GM12878 (cell line): ENCODE measurements around the gene PDE8B. TPM values are rescaled to one million over a fixed set of nuclear protein-coding genes. Genes with fewer than 3 reads are reported as not detected.

Experiments
- ATAC-seq: fragments of 200-7000 bp; cut with Tn5 transposase; 3 replicates; pipeline ENCODE4 v1.9.1; 2020; ENCODE audit warnings: mild to moderate bottlenecking, moderate library complexity
- BruUV-seq: library from RNA; stranded (reverse); fragments of 400-500 nt; replicated peaks from 2 replicates; lab custom pipeline; 2021; lab: Mats Ljungman, UMichigan
- CTCF ChIA-PET: fragments of 300-600 bp; sonication (Branson Sonifier 250); formaldehyde crosslinking; extraction: SDS; loops from one replicate; lab custom pipeline; 2021; ENCODE audit warnings: inconsistent platforms; lab: Yijun Ruan, JAX
- POLR2A ChIA-PET: fragments of 350-600 bp; formaldehyde crosslinking; extraction: SDS; loops from one replicate; lab custom pipeline; 2021; ENCODE audit warnings: inconsistent platforms; lab: Charles Lee
- RAD21 ChIA-PET: fragments of 300-600 bp; sonication (Branson Sonifier 250); formaldehyde crosslinking; loops from one replicate; lab custom pipeline; 2023; ENCODE audit warnings: antibody characterized with exemption; ENCODE audit not compliant: unreplicated experiment; lab: Charles Lee
- SMC1A ChIA-PET: fragments of 300-600 bp; sonication (Branson Sonifier 250); formaldehyde crosslinking; loops from one replicate; lab custom pipeline; 2023; ENCODE audit not compliant: unreplicated experiment, uncharacterized antibody; lab: Charles Lee
- DNase-seq: peaks from one replicate; pipeline ENCODE4 v3.0.0-alpha.2; 2011; ENCODE audit warnings: low read depth, low spot score
- FAIRE-seq: peaks from 3 replicates; lab custom pipeline; 2011; peaks lifted over from hg19 to GRCh38; lab: Jason Lieb, UNC
- H2AFZ ChIP-seq: 2 replicates; pipeline ENCODE4 v1.6.0; 2011; ENCODE audit warnings: low read depth, low read length, control low read depth; ENCODE audit not compliant: control insufficient read depth
- H3K27ac ChIP-seq: 2 replicates; pipeline ENCODE4 v1.5.1; 2011; ENCODE audit warnings: control low read depth; ENCODE audit not compliant: control insufficient read depth, insufficient read depth
- H3K27me3 ChIP-seq, 2 experiments: replicated peaks in 1 of 2; 2 replicates each; pipeline versions ENCODE4 v1.6.0 to v1.6.1; 2011; ENCODE audit warnings: low read length in 1 of 2; ENCODE audit not compliant: control insufficient read depth in 2 of 2, insufficient read depth in 2 of 2
- H3K36me3 ChIP-seq, 2 experiments: 2 replicates each; pipeline ENCODE4 v1.5.1; 2011; ENCODE audit warnings: low read length in 1 of 2; ENCODE audit not compliant: control insufficient read depth in 2 of 2, insufficient read depth in 2 of 2
- H3K4me1 ChIP-seq: 2 replicates; pipeline ENCODE4 v1.6.1; 2011; ENCODE audit warnings: mild to moderate bottlenecking, low read length, moderate library complexity, mixed read lengths; ENCODE audit not compliant: control insufficient read depth, insufficient read depth
- H3K4me2 ChIP-seq: 2 replicates; pipeline ENCODE4 v1.6.0; 2011; ENCODE audit warnings: control low read depth; ENCODE audit not compliant: control insufficient read depth, insufficient read depth
- H3K4me3 ChIP-seq: fragments of 200-600 bp; sonication (generic); 2 replicates; pipeline ENCODE4 v1.5.1; 2016
- H3K79me2 ChIP-seq: 2 replicates; pipeline ENCODE4 v1.6.0; 2011; ENCODE audit warnings: low read length; ENCODE audit not compliant: control insufficient read depth, insufficient read depth
- H3K9ac ChIP-seq: 2 replicates; pipeline ENCODE4 v1.8.0; 2011; ENCODE audit warnings: low read length, control low read depth, mixed read lengths; ENCODE audit not compliant: control insufficient read depth, insufficient read depth
- H3K9me3 ChIP-seq: replicated peaks from 3 replicates; pipeline ENCODE4 v1.5.1; 2011; ENCODE audit warnings: mild to moderate bottlenecking, low read length; ENCODE audit not compliant: control insufficient read depth, insufficient read depth
- H4K20me1 ChIP-seq: 2 replicates; pipeline ENCODE4 v1.6.0; 2011; ENCODE audit not compliant: control insufficient read depth, insufficient read depth
- ATF7 ChIP-seq: fragments of 450-650 bp; IDR thresholded peaks from 2 replicates; pipeline ENCODE4 v1.6.1; 2016; ENCODE audit warnings: low read depth, mild to moderate bottlenecking
- CTCF ChIP-seq, 3 experiments: IDR thresholded peaks in 2 of 3; conservative IDR thresholded peaks in 1 of 3; 2 replicates each; pipeline ENCODE4 v1.5.1; 2011; ENCODE audit warnings: low read depth in 3 of 3, low read length in 3 of 3, mild to moderate bottlenecking in 3 of 3, control low read depth in 2 of 3, moderate library complexity in 2 of 3, inconsistent platforms in 1 of 3, mixed read lengths in 1 of 3; ENCODE audit not compliant: control insufficient read depth in 2 of 3, insufficient read depth in 1 of 3; ENCODE audit errors: extremely low read depth in 1 of 3
- HDAC2 ChIP-seq: fragments of 200-600 bp; sonication (generic); IDR thresholded peaks from 2 replicates; pipeline ENCODE4 v1.6.1; 2017
- NFIC ChIP-seq: IDR thresholded peaks from 2 replicates; pipeline ENCODE4 v1.6.1; 2012; ENCODE audit warnings: low read depth, mild to moderate bottlenecking, inconsistent platforms, low read length, moderate library complexity
- USF1 ChIP-seq: IDR thresholded peaks from 2 replicates; pipeline ENCODE4 v1.6.1; 2011; ENCODE audit warnings: borderline replicate concordance, low read depth, mild to moderate bottlenecking, moderate library complexity, mixed read lengths, low read length; ENCODE audit not compliant: insufficient read depth; ENCODE audit errors: extremely low read length
- WRNIP1 ChIP-seq: IDR thresholded peaks from 2 replicates; pipeline ENCODE4 v1.6.1; 2011; ENCODE audit warnings: low read depth, low read length, improper control_type of control experiment, borderline replicate concordance
- ZBTB33 ChIP-seq: fragments of 450-650 bp; IDR thresholded peaks from 2 replicates; pipeline ENCODE4 v1.6.1; 2017; ENCODE audit warnings: mild to moderate bottlenecking
- ZNF274 ChIP-seq: IDR thresholded peaks from one replicate; pipeline ENCODE4 v1.8.0; 2011; ENCODE audit not compliant: insufficient read length, insufficient read depth
- WGBS: methylation state at CpG from one replicate; pipeline ENCODE4 v1.1.6; 2016; ENCODE audit warnings: low lambda C conversion rate; ENCODE audit not compliant: insufficient replicate concordance, insufficient coverage; ENCODE audit errors: missing lambda C conversion rate; 5-methylcytosine and 5-hydroxymethylcytosine counted together
- in situ Hi-C: fragments of 300-500 bp; cut with MboI; formaldehyde crosslinking; loops from 9 replicates; pipeline ENCODE4 v1.14.3; 2018; ENCODE audit warnings: mixed read lengths
- intact Hi-C: fragments of 100-400 bp; cut with micrococcal nuclease; formaldehyde crosslinking; loops from one replicate; pipeline ENCODE4 v1.14.2; 2022; ENCODE audit not compliant: unreplicated experiment
- polyA plus RNA-seq, 11 experiments: library from polyadenylated mRNA; depleted of rRNA in 4 of 11; unstranded in 6 of 11; stranded (reverse) in 5 of 11; fragments of >200 nt; fragmentation: Nextera tagmentation in 4 of 11; fragmentation: Illumina TruSeq in 1 of 11; extraction: Ambion mirVana in 4 of 11; extraction: Trizol in 1 of 11; gene quantifications; 1 replicate in 1 of 11; 2 replicates in 10 of 11; pipeline versions ENCODE4 v1.2.1 to v1.2.3, GENCODE V29; 2011 to 2016; ENCODE audit warnings: inconsistent platforms in 2 of 11, missing spikeins in 2 of 11, low read depth in 1 of 11
- total RNA-seq, 4 experiments: library from RNA; depleted of rRNA in 3 of 4; stranded (reverse); fragments of >200 nt in 3 of 4; fragmentation: Illumina TruSeq in 1 of 4; extraction: Trizol in 1 of 4; gene quantifications; 2 replicates each; pipeline versions ENCODE4 v1.2.1 to v1.2.3, GENCODE V29; 2013 to 2021

Gene PDE8B
- total and polyA plus RNA-seq, 10 of the 15 experiments (the other 5 are each of a cell fraction or from before 2014, with no cell fraction given) = 0.03 to 0.44 (median 0.20) TPM; not detected in 3

- TF ChIP-seq ZBTB33 (no peak), ZNF274 (no peak), USF1 (no peak), HDAC2 (no peak), ATF7 (no peak), WRNIP1 (no peak)
Observed at GRCh38 chr5:77360973-77361372, 150.5 kb downstream of the PDE8B start (continued).

GRCh38 chr5:77366717-77367500, 156.4 kb downstream of the PDE8B start:
- in situ Hi-C loops (no loop called here), intact Hi-C loops (no loop called here)
- ATAC-seq (peak; percentile 39; the same call in 1 of the 3 replicates), DNase-seq (no peak), FAIRE-seq (peak; percentile 35)
- no peaks in the 10 kb centered on the region for H4K20me1 ChIP-seq
- ChIA-PET SMC1A (interaction anchor here (1.0 to 2.6 kb wide), 5 partner anchors 10 to 44 kb away, joined by 3 to 9 read pairs (median 4); no protein-coding TSS in a partner anchor), RAD21 (interaction anchor here (0.7 kb wide), 1 partner anchor 47 kb away, joined by 3 read pairs; no protein-coding TSS in a partner anchor), POLR2A (no interaction called here), CTCF (no interaction called here)
- no peak overlapping the region for H3K4me2 ChIP-seq
- no peaks in the 10 kb centered on the region for H3K27me3 ChIP-seq
- no peak overlapping the region; the same call in 1 of the 2 replicates for H2AFZ ChIP-seq
- H3K4me3 ChIP-seq = no peak overlapping the region
- H3K36me3 ChIP-seq = no peaks in the 10 kb centered on the region
- H3K9me3 ChIP-seq = no peaks in the 10 kb centered on the region
- BruUV-seq = no TSS peak
- H3K79me2 ChIP-seq = no peaks in the 10 kb centered on the region
- 54% methylated on average over 5 of the region's 5 CpGs for WGBS
- no peaks in the 10 kb centered on the region for H3K4me1 ChIP-seq
- H3K9ac ChIP-seq = no peak overlapping the region
- TF ChIP-seq CTCF (IDR thresholded peaks at IDR 0.05 in 2 of 3, conservative IDR thresholded peaks at IDR 0.05 in 1 of 3; ENCODE audit: control insufficient read depth in 2 of 3, extremely low read depth in 1 of 3, insufficient read depth in 1 of 3, low read depth in 3 of 3, low read length in 3 of 3) (0 out of 6 replicates have a peak, but pooled peaks of 1 of the 3 experiments have one; percentile 6), NFIC (no peak)
- no peak overlapping the region for H3K27ac ChIP-seq
